GM13976 (cell line): ENCODE results near the gene RNF2.
"Not testable (repeated sequence)": the region's sequence is repeated elsewhere in the genome, so short reads cannot be mapped to it uniquely, and the experiment has no call there.

Experiments
- DNase-seq: peaks from one replicate; pipeline ENCODE4 v3.0.0; 2012; ENCODE audit warnings: low spot score
- CTCF ChIP-seq: IDR thresholded peaks from 2 replicates; pipeline ENCODE4 v1.5.1; 2012; ENCODE audit warnings: borderline replicate concordance, mild to moderate bottlenecking; ENCODE audit not compliant: insufficient read depth; ENCODE audit errors: extremely low read depth, missing control alignments, control extremely low read depth
- in situ Hi-C: fragments of 300-500 bp; cut with MboI; formaldehyde crosslinking; loops from one replicate; pipeline ENCODE4 v1.12.0; 2022; ENCODE audit warnings: low sequenced_read_pairs, mixed read lengths, inconsistent platforms; ENCODE audit not compliant: unreplicated experiment

The RNF2 gene

GRCh38 chr1:185058876-185059275 lies 13.5 kb downstream of the RNF2 start:
- in situ Hi-C loops = no loop called here

DNA sequence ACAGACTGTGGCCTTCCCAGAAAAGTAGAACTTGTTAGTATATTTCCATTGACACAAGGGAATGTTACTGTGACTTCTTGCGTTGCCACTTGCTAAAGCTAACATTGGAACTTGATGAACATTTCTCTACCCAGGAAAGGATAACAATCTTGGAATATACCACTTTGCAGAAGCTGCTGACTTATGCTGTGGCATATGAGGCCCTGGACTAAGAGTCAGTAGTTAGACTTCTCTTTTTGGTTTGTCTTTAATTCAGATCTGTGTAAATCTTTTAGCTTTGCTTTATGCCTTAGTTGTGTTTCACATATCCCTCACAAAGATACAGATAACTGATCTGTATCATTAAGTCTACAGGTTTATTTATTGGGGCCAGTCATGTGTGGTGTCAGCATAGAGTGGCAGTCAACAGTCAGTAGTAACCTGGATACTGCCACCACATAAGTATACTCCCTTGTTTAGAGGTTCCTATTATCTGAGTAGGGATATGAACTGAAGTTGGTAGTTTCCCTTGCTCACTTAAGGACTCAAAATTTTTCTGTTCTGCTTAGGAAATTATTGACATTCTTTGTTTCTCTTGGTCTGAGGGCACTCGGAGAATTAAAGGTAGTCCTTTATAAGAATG lies 14.7 kb downstream of the RNF2 start:
- DNase-seq = no peak

More at GRCh38 chr1:185058876-185059275, 13.5 kb downstream of the RNF2 start:
- no peak for DNase-seq
- no peak for TF ChIP-seq CTCF

GRCh38 chr1:185062710-185063370 lies 17.5 kb downstream of the RNF2 start:
- DNase-seq = peak; percentile 34
- in situ Hi-C loops = no loop called here
- no peak for TF ChIP-seq CTCF

More for the DNA sequence above, 14.7 kb downstream of the RNF2 start:
- TF ChIP-seq CTCF = no peak
- in situ Hi-C loops = no loop called here

DNA sequence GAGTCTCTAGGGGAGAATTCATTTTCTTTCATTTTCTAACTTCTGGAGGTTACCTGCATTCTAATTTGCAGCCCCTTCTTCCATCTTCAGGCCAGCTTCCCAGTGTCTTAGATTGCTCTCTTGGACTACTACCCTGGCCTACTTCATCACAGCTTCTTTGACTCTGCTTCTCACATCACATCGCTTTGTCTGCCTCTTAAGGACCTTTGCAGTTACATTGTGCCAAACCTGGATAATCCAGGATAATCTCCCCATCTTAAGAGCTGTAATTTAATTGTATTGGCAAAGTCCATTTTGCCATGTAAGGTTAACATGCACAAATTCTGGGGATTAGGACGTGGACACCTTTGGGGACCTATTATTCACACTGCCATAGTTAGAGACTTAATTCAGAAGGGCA lies 18.4 kb downstream of the RNF2 start:
- TF ChIP-seq CTCF = no peak
- no peak for DNase-seq
- in situ Hi-C loops = no loop called here

GRCh38 chr1:185065006-185065405 lies 19.6 kb downstream of the RNF2 start:
- in situ Hi-C loops, DNase-seq: not testable (repeated sequence)

- no peak for DNase-seq
- in situ Hi-C loops = no loop called here
- no peak for TF ChIP-seq CTCF
Measured at GRCh38 chr1:185066181-185066580, 20.8 kb downstream of the RNF2 start.

- DNase-seq = no peak
- in situ Hi-C loops = no loop called here
- TF ChIP-seq CTCF = no peak
Measured at GRCh38 chr1:185068341-185068740, 23.0 kb downstream of the RNF2 start.
